GM13977 (cell line): ENCODE measurements around the gene ITGB2.
A peak's percentile ranks its signal among the peaks of the same experiment; 100 is the strongest.

ENCODE experiments used
- DNase-seq: peaks from one replicate; pipeline ENCODE4 v3.0.0; 2012; ENCODE audit warnings: low spot score
- CTCF ChIP-seq: IDR thresholded peaks from 2 replicates; pipeline ENCODE4 v1.5.1; 2012; ENCODE audit warnings: mild to moderate bottlenecking, control low read depth; ENCODE audit not compliant: insufficient read depth; ENCODE audit errors: extremely low read depth, missing control alignments
- in situ Hi-C: fragments of 300-500 bp; cut with MboI; formaldehyde crosslinking; loops from one replicate; pipeline ENCODE4 v1.12.0; 2022; ENCODE audit warnings: low sequenced_read_pairs, low pct_unique_long_range_greater_than_20kb, mixed read lengths, inconsistent platforms; ENCODE audit not compliant: unreplicated experiment

ITGB2 gene

GRCh38 chr21:44848821-44849521 lies 71.7 kb downstream of the ITGB2 start:
- TF ChIP-seq CTCF, result no peak
- DNase-seq, result no peak
- in situ Hi-C loops, result no loop called here

- no peak for TF ChIP-seq CTCF
- in situ Hi-C loops, result no loop called here
- DNase-seq, result no peak
These were observed 73.2 kb downstream of the ITGB2 start for GRCh38 chr21:44847261-44848056.

GRCh38 chr21:44846485-44847260 lies 74.0 kb downstream of the ITGB2 start:
- in situ Hi-C loops, result no loop called here
- no peak for TF ChIP-seq CTCF
- peak; percentile 62 for DNase-seq

GRCh38 chr21:44846224-44846484 lies 74.5 kb downstream of the ITGB2 start:
- DNase-seq, result no peak
- no peak for TF ChIP-seq CTCF
- in situ Hi-C loops, result no loop called here

GRCh38 chr21:44845418-44846223 lies 75.1 kb downstream of the ITGB2 start:
- in situ Hi-C loops, result no loop called here
- TF ChIP-seq CTCF, result peak; percentile 53
- peak; percentile 86 for DNase-seq

GRCh38 chr21:44844256-44844655 lies 76.4 kb downstream of the ITGB2 start:
- in situ Hi-C loops, result no loop called here
- DNase-seq, result no peak
- no peak for TF ChIP-seq CTCF
